Neural progenitor cell (in vitro differentiated cells): Measurements from ENCODE around the gene NEK4. TPM values are rescaled to one million over a fixed set of nuclear protein-coding genes. Genes with fewer than 3 reads are reported as not detected.

Experiments
- DNase-seq: peaks from one replicate; pipeline ENCODE4 v3.0.0-alpha.2; 2016; ENCODE audit warnings: low spot score
- H2AFZ ChIP-seq: fragments of 200-600 bp; sonication (generic); replicated peaks from 2 replicates; pipeline ENCODE4 v1.6.1; 2016; ENCODE audit warnings: antibody characterized with exemption
- H3F3A ChIP-seq: fragments of 200-600 bp; sonication (generic); 2 replicates; pipeline ENCODE4 v1.6.1; 2016; ENCODE audit warnings: antibody characterized with exemption, low read depth
- H3K27ac ChIP-seq: fragments of 200-600 bp; sonication (generic); 2 replicates; pipeline ENCODE4 v1.5.1; 2016; ENCODE audit warnings: mild to moderate bottlenecking
- H3K27me3 ChIP-seq: fragments of 200-600 bp; sonication (generic); 2 replicates; pipeline ENCODE4 v1.6.1; 2016; ENCODE audit warnings: mild to moderate bottlenecking, moderate library complexity
- H3K36me3 ChIP-seq: fragments of 200-600 bp; sonication (generic); 2 replicates; pipeline ENCODE4 v1.5.1; 2016
- H3K4me1 ChIP-seq: fragments of 200-600 bp; sonication (generic); 2 replicates; pipeline ENCODE4 v1.6.1; 2016; ENCODE audit warnings: mixed run types
- H3K4me2 ChIP-seq: fragments of 200-600 bp; sonication (generic); 2 replicates; pipeline ENCODE4 v1.6.1; 2016
- H3K4me3 ChIP-seq: fragments of 200-600 bp; sonication (generic); 2 replicates; pipeline ENCODE4 v1.5.1; 2016
- H3K79me2 ChIP-seq: fragments of 200-600 bp; sonication (generic); 2 replicates; pipeline ENCODE4 v1.6.1; 2016; ENCODE audit warnings: low read depth
- H3K9ac ChIP-seq: fragments of 200-600 bp; sonication (generic); 2 replicates; pipeline ENCODE4 v1.6.1; 2016
- H3K9me3 ChIP-seq: fragments of 200-600 bp; sonication (generic); 2 replicates; pipeline ENCODE4 v1.5.1; 2016; ENCODE audit warnings: low read depth
- H4K20me1 ChIP-seq: fragments of 200-600 bp; sonication (generic); 2 replicates; pipeline ENCODE4 v1.6.1; 2016; ENCODE audit warnings: low read depth
- H3K27ac Mint-ChIP-seq: 3 replicates; pipeline ENCODE4 v1.8.0; 2021; ENCODE audit warnings: mixed read lengths
- H3K27me3 Mint-ChIP-seq: 2 replicates; pipeline ENCODE4 v1.8.0; 2022; ENCODE audit warnings: low read depth, mild to moderate bottlenecking, inconsistent platforms, moderate library complexity, mixed read lengths; ENCODE audit not compliant: insufficient read depth
- H3K36me3 Mint-ChIP-seq: 3 replicates; pipeline ENCODE4 v1.8.0; 2021; ENCODE audit warnings: mixed read lengths
- H3K4me1 Mint-ChIP-seq: 3 replicates; pipeline ENCODE4 v1.8.0; 2021; ENCODE audit warnings: mixed read lengths
- H3K4me3 Mint-ChIP-seq: 3 replicates; pipeline ENCODE4 v1.8.0; 2021; ENCODE audit warnings: mild to moderate bottlenecking, moderate library complexity, mixed read lengths
- H3K9me3 Mint-ChIP-seq: 3 replicates; pipeline ENCODE4 v1.8.0; 2020; ENCODE audit warnings: mixed read lengths
- CTCF ChIP-seq: fragments of 200-600 bp; sonication (generic); IDR thresholded peaks from 2 replicates; pipeline ENCODE4 v1.5.1; 2017; ENCODE audit warnings: antibody characterized with exemption, mild to moderate bottlenecking
- EZH2 ChIP-seq: fragments of 200-600 bp; sonication (generic); IDR thresholded peaks from 2 replicates; pipeline ENCODE4 v1.6.1; 2017; ENCODE audit warnings: antibody characterized with exemption, mild to moderate bottlenecking, moderate library complexity
- EZH2phosphoT487 ChIP-seq: fragments of 200-600 bp; sonication (generic); IDR thresholded peaks from 2 replicates; pipeline ENCODE4 v1.6.1; 2017; ENCODE audit warnings: antibody characterized with exemption
- total RNA-seq: library from RNA; depleted of rRNA; stranded (reverse); fragments of >200 nt; gene quantifications from 2 replicates; pipeline ENCODE4 v1.2.3, GENCODE V29; 2015; ENCODE audit warnings: low replicate concordance

The NEK4 gene
- 41.8 and 42.0 TPM in 2 replicates for total RNA-seq

DNA sequence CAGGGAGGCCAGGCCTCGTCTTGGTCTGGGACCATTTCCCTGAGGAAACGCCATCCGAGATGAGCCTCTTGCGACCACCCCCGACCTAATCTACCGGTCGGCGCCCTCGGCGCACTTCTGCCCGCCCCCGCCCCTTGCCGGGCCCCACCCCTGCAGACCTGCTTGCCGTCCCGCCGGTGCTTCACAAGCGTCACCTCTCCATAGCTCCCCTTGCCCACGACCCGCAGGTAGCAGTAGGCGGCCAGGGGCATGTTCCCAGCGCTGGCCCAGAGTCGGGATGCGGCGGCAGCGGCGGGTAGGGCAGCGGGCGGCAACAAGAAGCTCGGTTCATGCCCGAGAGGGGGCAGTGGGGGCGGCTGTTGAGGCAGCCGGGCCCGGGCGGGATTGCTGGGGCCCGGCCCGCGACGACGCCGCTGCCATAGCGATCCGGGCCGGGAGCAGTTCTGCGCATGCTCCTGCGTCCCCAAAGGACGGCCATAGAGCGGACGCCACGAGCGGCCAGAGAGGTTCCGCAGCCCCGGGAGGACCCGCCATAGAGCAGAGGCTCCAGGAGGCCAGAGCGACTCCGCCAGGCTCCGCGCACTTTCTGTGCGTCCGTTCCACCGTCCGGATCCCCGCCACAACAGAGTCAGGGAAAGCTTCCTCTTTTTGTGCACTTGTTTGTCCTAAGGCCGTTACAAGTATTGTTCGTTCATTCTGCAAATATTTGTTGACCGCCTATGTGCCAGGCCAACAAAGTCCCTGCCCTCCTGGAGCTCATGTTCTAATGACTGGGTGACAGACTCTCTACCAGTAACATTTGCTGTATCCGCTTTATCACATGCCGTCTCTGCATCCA lies at the start of gene NEK4:
Gene NEK4, minus strand, starts transcription at position 445 of the 838 bp plus-strand sequence. Its CDS starts 194 bp downstream, at position 251.
- Mint-ChIP-seq H3K9me3 (no peaks in the 10 kb centered on the region), H3K4me3 (peak within 1 kb of the TSS; percentile 98), H3K27ac (peak within 1 kb of the TSS; percentile 86), H3K4me1 (peaks cover 16% of the 10 kb centered on the region), H3K36me3 (peaks cover 14% of the 10 kb centered on the region), H3K27me3 (no peaks in the 10 kb centered on the region)
- Histone ChIP-seq H3K4me3 (peak within 1 kb of the TSS; percentile 89), H3K9me3 (no peaks in the 10 kb centered on the region), H2AFZ (peak within 1 kb of the TSS; percentile 95), H3K79me2 (peaks cover 30% of the 10 kb centered on the region), H4K20me1 (peaks cover 6% of the 10 kb centered on the region), H3F3A (peaks cover 10% of the 10 kb centered on the region), H3K4me1 (peaks cover 9% of the 10 kb centered on the region), H3K36me3 (peaks cover 6% of the 10 kb centered on the region), H3K4me2 (peak within 1 kb of the TSS; percentile 97), H3K27me3 (no peaks in the 10 kb centered on the region), H3K27ac (peak within 1 kb of the TSS; percentile 68), H3K9ac (peak within 1 kb of the TSS; percentile 80)
- DNase-seq: peak; percentile 98
- TF ChIP-seq EZH2phosphoT487: no peak
- peak; percentile 13 for TF ChIP-seq CTCF
- no peak for TF ChIP-seq EZH2

DNA sequence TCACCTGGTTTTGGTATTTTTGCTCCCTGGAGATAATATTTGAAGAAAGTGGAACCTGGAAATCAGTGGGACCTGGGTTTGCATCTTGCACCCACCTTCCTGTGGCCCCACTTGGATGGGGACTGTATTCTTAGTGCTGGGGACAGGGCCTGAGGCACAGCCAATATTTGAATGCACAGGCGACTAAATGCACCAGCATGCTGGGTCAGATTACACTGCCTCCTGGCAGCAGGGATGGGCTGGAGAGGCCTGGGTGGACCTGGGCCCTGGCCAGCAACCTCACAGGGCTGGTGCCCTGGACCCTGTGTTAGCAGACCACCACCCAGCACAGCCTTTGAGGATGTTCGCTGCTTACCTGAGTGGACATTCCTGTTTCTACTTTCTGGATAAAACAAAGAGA lies 49.2 kb upstream of the NEK4 start:
- no peaks in the 10 kb centered on the region for H4K20me1 ChIP-seq
- no peaks in the 10 kb centered on the region for H3K9me3 ChIP-seq
- Mint-ChIP-seq H3K27me3 (peaks cover 5% of the 10 kb centered on the region), H3K9me3 (no peaks in the 10 kb centered on the region), H3K4me1 (peaks cover 17% of the 10 kb centered on the region), H3K36me3 (no peaks in the 10 kb centered on the region), H3K4me3 (no peak overlapping the region), H3K27ac (peak overlapping the region; percentile 85)
- H2AFZ ChIP-seq: peak overlapping the region; percentile 57
- H3K4me1 ChIP-seq: peaks cover 10% of the 10 kb centered on the region
- no peaks in the 10 kb centered on the region for H3K79me2 ChIP-seq
- H3K27ac ChIP-seq: no peak overlapping the region
- TF ChIP-seq EZH2 (no peak), EZH2phosphoT487 (no peak), CTCF (no peak)
- H3K27me3 ChIP-seq: no peaks in the 10 kb centered on the region
- peak; percentile 55 for DNase-seq
- no peaks in the 10 kb centered on the region for H3K36me3 ChIP-seq
- peaks cover 4% of the 10 kb centered on the region for H3F3A ChIP-seq
- H3K4me2 ChIP-seq: peak overlapping the region; percentile 22
- no peak overlapping the region for H3K9ac ChIP-seq
- no peak overlapping the region for H3K4me3 ChIP-seq

- Mint-ChIP-seq H3K27ac (no peak overlapping the region), H3K9me3 (no peaks in the 10 kb centered on the region), H3K4me3 (no peak overlapping the region), H3K4me1 (peaks cover 17% of the 10 kb centered on the region), H3K36me3 (no peaks in the 10 kb centered on the region), H3K27me3 (peaks cover 2% of the 10 kb centered on the region)
- Histone ChIP-seq H3F3A (peaks cover 4% of the 10 kb centered on the region), H3K36me3 (no peaks in the 10 kb centered on the region), H3K4me3 (no peak overlapping the region), H2AFZ (no peak overlapping the region), H3K4me2 (no peak overlapping the region), H3K79me2 (no peaks in the 10 kb centered on the region), H3K27me3 (no peaks in the 10 kb centered on the region), H4K20me1 (no peaks in the 10 kb centered on the region), H3K4me1 (peaks cover 10% of the 10 kb centered on the region), H3K27ac (no peak overlapping the region), H3K9ac (no peak overlapping the region), H3K9me3 (no peaks in the 10 kb centered on the region)
- TF ChIP-seq CTCF (no peak), EZH2phosphoT487 (no peak), EZH2 (no peak)
- no peak for DNase-seq
Measured at GRCh38 chr3:52817860-52818259, 47.1 kb upstream of the NEK4 start.
